Fibroblast of lung (primary cell): Measurements from ENCODE around the gene CST3.

Experiments used
- CTCF ChIP-seq, 2 donors: IDR thresholded peaks in 1 of 2; conservative IDR thresholded peaks in 1 of 2; 1 replicate in 1 of 2; 2 replicates in 1 of 2; pipeline ENCODE4 v1.5.1; 2011 to 2012; ENCODE audit warnings: low read length in 2 of 2, control low read depth in 1 of 2, inconsistent platforms in 1 of 2, low read depth in 1 of 2, mild to moderate bottlenecking in 1 of 2
- EZH2 ChIP-seq: IDR thresholded peaks from 2 replicates; pipeline ENCODE4 v1.5.1; 2012; ENCODE audit warnings: low read length, control low read depth, mild to moderate bottlenecking; ENCODE audit errors: missing control alignments

GRCh38 chr20:23622839-23623343 lies 14.9 kb downstream of the CST3 start:
- TF ChIP-seq CTCF (conservative IDR thresholded peaks at IDR 0.05 in 1 of 2, IDR thresholded peaks at IDR 0.05 in 1 of 2; ENCODE audit: low read depth in 1 of 2, low read length in 2 of 2) (no peak), EZH2 (no peak)
